Spinal cord (tissue), 10 donors: Measurements from ENCODE around the gene NDUFA5. TPM values are rescaled to one million over a fixed set of nuclear protein-coding genes. Genes with fewer than 3 reads are reported as not detected.
"Not testable (repeated sequence)": the region's sequence is repeated elsewhere in the genome, so short reads cannot be mapped to it uniquely, and the experiment has no call there.

Experiments used
- DNase-seq, 6 donors: peaks; one replicate each; pipeline versions ENCODE4 v3.0.0 to v3.0.0-alpha.2; 2013 to 2015; ENCODE audit warnings: low spot score in 6 of 6, low read depth in 4 of 6
- H3K27ac ChIP-seq: one replicate; pipeline ENCODE4 v1.5.1; 2013; ENCODE audit warnings: low read depth, low read length, control low read depth
- H3K27me3 ChIP-seq: one replicate; pipeline ENCODE4 v1.6.1; 2013; ENCODE audit warnings: low read length; ENCODE audit not compliant: control insufficient read depth, insufficient read depth
- H3K36me3 ChIP-seq: one replicate; pipeline ENCODE4 v1.6.1; 2013; ENCODE audit warnings: low read length; ENCODE audit not compliant: control insufficient read depth, insufficient read depth
- H3K4me1 ChIP-seq: one replicate; pipeline ENCODE4 v1.6.1; 2013; ENCODE audit warnings: low read length; ENCODE audit not compliant: control insufficient read depth, insufficient read depth
- H3K4me3 ChIP-seq: one replicate; pipeline ENCODE4 v1.5.1; 2013; ENCODE audit warnings: low read depth, low read length, control low read depth
- H3K9me3 ChIP-seq: one replicate; pipeline ENCODE4 v1.6.1; 2013; ENCODE audit warnings: low read length; ENCODE audit not compliant: control insufficient read depth, insufficient read depth
- WGBS: methylation state at CpG from one replicate; pipeline ENCODE4 v1.1.5; 2013; ENCODE audit warnings: missing lambda C conversion rate; ENCODE audit not compliant: insufficient coverage; 5-methylcytosine and 5-hydroxymethylcytosine counted together
- polyA plus RNA-seq, 2 donors: library from polyadenylated mRNA; unstranded; fragments of 120-200 nt; gene quantifications; one replicate each; pipeline ENCODE4 v1.2.1, GENCODE V29; 2013; ENCODE audit not compliant: insufficient read length in 2 of 2
- total RNA-seq, 2 donors: library from RNA; depleted of rRNA in 1 of 2; stranded (reverse); fragments of 120-200 nt in 1 of 2; fragments of >200 nt in 1 of 2; gene quantifications; one replicate each; pipeline versions ENCODE4 v1.2.3 to v1.2.4, GENCODE V29; 2013 to 2014
- donor health status: healthy.

Gene NDUFA5
- total and polyA plus RNA-seq, 4 donors, result 99.9 to 259 (median 184) TPM

- not testable (repeated sequence) for H3K4me3 ChIP-seq, H3K4me1 ChIP-seq, H3K27me3 ChIP-seq, H3K27ac ChIP-seq, DNase-seq, H3K9me3 ChIP-seq, H3K36me3 ChIP-seq
- 100% methylated on average over 3 of the region's 13 CpGs for WGBS
These were observed 27.5 kb downstream of the NDUFA5 start for GRCh38 chr7:123530035-123530591.

- Histone ChIP-seq H3K4me1 (no peaks in the 10 kb centered on the region), H3K4me3 (no peak overlapping the region), H3K27ac (no peak overlapping the region), H3K9me3 (no peaks in the 10 kb centered on the region), H3K36me3 (no peaks in the 10 kb centered on the region), H3K27me3 (no peaks in the 10 kb centered on the region)
- no CpG with 5 or more reads among the region's 5 CpGs for WGBS
- DNase-seq, result no peak
These were observed 29.4 kb downstream of the NDUFA5 start for GRCh38 chr7:123528265-123528664.

- not testable (repeated sequence) for H3K4me3 ChIP-seq, H3K9me3 ChIP-seq, DNase-seq, H3K36me3 ChIP-seq, H3K27me3 ChIP-seq, H3K4me1 ChIP-seq, H3K27ac ChIP-seq
- WGBS, result 72% methylated on average over 5 of the region's 24 CpGs
These were observed 29.8 kb downstream of the NDUFA5 start for GRCh38 chr7:123527712-123528225.

GRCh38 chr7:123526533-123526932, 31.1 kb downstream of the NDUFA5 start:
- not testable (repeated sequence) for H3K27ac ChIP-seq, H3K4me3 ChIP-seq, H3K9me3 ChIP-seq, DNase-seq, H3K27me3 ChIP-seq, H3K4me1 ChIP-seq, H3K36me3 ChIP-seq
- 96% methylated on average over 3 of the region's 7 CpGs for WGBS

GRCh38 chr7:123522066-123522465, 35.6 kb downstream of the NDUFA5 start:
- H3K27me3 ChIP-seq, result no peaks in the 10 kb centered on the region
- no peaks in the 10 kb centered on the region for H3K9me3 ChIP-seq
- no peak for DNase-seq
- H3K4me1 ChIP-seq, result no peaks in the 10 kb centered on the region
- no CpG with 5 or more reads among the region's 2 CpGs for WGBS
- H3K36me3 ChIP-seq, result no peaks in the 10 kb centered on the region
- H3K27ac ChIP-seq, result no peak overlapping the region
- H3K4me3 ChIP-seq, result no peak overlapping the region

- H3K4me3 ChIP-seq, result no peak overlapping the region
- no peak overlapping the region for H3K27ac ChIP-seq
- peaks cover 6% of the 10 kb centered on the region for H3K9me3 ChIP-seq
- no peaks in the 10 kb centered on the region for H3K36me3 ChIP-seq
- DNase-seq, result no peak
- H3K4me1 ChIP-seq, result no peaks in the 10 kb centered on the region
- 97% methylated on average over 2 of the region's 2 CpGs for WGBS
- no peaks in the 10 kb centered on the region for H3K27me3 ChIP-seq
These were observed 52.4 kb downstream of the NDUFA5 start for GRCh38 chr7:123505221-123505620.

GRCh38 chr7:123502201-123502600, 55.4 kb downstream of the NDUFA5 start:
- no peaks in the 10 kb centered on the region for H3K27me3 ChIP-seq
- no peaks in the 10 kb centered on the region for H3K36me3 ChIP-seq
- 32% methylated on average over 3 of the region's 5 CpGs for WGBS
- DNase-seq, result peak in 3 of 6 donors; percentile 12 to 30 (median 24)
- H3K27ac ChIP-seq, result peak overlapping the region; percentile 36
- H3K4me1 ChIP-seq, result no peaks in the 10 kb centered on the region
- peaks cover 6% of the 10 kb centered on the region for H3K9me3 ChIP-seq
- no peak overlapping the region for H3K4me3 ChIP-seq

GRCh38 chr7:123500878-123501489, 56.6 kb downstream of the NDUFA5 start:
- no peak for DNase-seq
- Histone ChIP-seq H3K27me3 (no peaks in the 10 kb centered on the region), H3K36me3 (no peaks in the 10 kb centered on the region), H3K9me3 (peaks cover 6% of the 10 kb centered on the region), H3K4me1 (no peaks in the 10 kb centered on the region), H3K27ac (peak overlapping the region; percentile 36), H3K4me3 (no peak overlapping the region)
- 100% methylated on average over 1 of the region's 1 CpG for WGBS

- no peaks in the 10 kb centered on the region for H3K4me1 ChIP-seq
- H3K4me3 ChIP-seq, result no peak overlapping the region
- no peak overlapping the region for H3K27ac ChIP-seq
- no peaks in the 10 kb centered on the region for H3K9me3 ChIP-seq
- no peak for DNase-seq
- no peaks in the 10 kb centered on the region for H3K36me3 ChIP-seq
- H3K27me3 ChIP-seq, result no peaks in the 10 kb centered on the region
- 94% methylated on average over 3 of the region's 8 CpGs for WGBS
These were observed 58.2 kb downstream of the NDUFA5 start for GRCh38 chr7:123499211-123499970.
